LNCaP clone FGC (cell line): ENCODE data around the gene SFXN3.
A peak's percentile ranks its signal among the peaks of the same experiment; 100 is the strongest.

ENCODE experiments used
- DNase-seq: peaks from one replicate; pipeline ENCODE4 v3.0.0-alpha.2; 2011; ENCODE audit warnings: low read depth
- H3K4me3 ChIP-seq: 2 replicates; pipeline ENCODE4 v1.5.1; 2011; ENCODE audit warnings: mild to moderate bottlenecking, low read depth, low read length, control low read depth
- TF ChIP-seq, protein P1 (sequence below): IDR thresholded peaks from 2 replicates; pipeline ENCODE4 v1.5.1; 2012; ENCODE audit warnings: mild to moderate bottlenecking; ENCODE audit not compliant: control insufficient read depth, insufficient read depth; ENCODE audit errors: extremely low read depth

SFXN3 gene

DNA sequence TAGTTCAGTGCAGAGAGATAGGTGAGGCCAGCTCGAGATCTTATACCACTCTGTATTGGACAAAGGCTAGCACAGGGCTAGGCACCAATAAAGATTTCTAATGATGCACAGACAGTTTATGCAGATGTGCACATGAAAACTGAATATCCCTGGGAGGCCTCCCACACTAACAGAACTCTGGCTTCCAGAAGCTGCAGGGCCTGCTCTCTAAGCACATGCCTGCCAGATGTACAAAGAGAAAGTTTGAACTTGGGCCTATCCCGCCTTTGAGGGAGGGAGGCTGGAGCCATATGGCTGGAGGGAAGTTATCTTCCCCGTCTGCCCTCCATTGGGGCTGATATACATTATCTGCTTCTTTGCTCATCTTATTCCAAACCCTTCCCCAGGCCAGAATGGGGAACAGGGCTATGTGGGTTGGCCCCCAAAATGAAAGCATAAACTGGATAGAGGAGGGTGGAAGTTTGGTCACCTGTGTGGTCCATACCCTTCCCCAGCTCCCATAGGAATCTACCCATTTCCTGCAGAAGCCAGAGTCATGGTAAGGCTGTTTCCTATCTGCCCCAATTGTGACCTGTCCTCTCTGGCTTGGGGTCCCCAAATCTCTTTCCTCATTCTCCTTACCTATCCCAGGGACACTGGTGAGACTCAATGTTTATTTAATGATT, 34.6 kb downstream of the SFXN3 start:
- TF ChIP-seq, protein P1, sequence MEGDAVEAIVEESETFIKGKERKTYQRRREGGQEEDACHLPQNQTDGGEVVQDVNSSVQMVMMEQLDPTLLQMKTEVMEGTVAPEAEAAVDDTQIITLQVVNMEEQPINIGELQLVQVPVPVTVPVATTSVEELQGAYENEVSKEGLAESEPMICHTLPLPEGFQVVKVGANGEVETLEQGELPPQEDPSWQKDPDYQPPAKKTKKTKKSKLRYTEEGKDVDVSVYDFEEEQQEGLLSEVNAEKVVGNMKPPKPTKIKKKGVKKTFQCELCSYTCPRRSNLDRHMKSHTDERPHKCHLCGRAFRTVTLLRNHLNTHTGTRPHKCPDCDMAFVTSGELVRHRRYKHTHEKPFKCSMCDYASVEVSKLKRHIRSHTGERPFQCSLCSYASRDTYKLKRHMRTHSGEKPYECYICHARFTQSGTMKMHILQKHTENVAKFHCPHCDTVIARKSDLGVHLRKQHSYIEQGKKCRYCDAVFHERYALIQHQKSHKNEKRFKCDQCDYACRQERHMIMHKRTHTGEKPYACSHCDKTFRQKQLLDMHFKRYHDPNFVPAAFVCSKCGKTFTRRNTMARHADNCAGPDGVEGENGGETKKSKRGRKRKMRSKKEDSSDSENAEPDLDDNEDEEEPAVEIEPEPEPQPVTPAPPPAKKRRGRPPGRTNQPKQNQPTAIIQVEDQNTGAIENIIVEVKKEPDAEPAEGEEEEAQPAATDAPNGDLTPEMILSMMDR: no peak
- peak overlapping the region; percentile 53 for H3K4me3 ChIP-seq
- DNase-seq: no peak

DNA sequence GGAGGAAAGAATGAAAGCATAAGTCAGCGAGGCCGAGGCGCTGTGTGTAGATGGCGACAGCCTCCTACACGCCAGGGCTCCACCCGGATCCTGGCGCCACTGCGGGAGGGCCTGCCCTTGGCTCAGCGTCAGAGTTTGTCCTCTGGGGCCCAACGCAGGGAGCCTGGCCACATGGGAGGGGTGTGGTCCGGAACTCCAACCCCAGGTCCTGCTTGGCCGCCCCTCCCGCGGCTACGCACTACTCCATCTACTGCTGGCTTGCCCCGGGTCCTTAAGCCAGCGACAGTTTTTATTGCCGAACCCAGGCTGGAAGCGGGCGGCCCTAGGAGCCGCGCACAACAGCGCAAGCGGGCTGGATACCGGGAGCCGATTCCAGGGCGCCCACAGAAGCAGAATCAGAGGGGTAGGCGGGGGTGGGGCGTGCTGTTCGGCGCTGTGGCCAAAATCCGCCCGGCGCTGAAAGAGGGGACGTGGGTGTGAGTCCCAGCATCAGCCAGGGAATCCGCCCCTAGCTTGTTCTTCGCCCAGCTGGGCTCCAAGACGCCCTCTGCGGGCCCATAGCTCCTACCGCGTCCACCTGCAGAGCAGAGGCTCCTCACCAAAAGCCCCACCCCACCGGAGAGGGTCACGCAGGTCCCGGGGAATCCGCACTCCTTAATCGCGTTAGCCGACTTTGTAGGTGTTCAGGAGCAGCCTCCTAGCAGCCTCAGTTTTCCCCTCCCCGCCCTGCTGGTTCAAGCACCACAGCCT, 35.3 kb downstream of the SFXN3 start:
- H3K4me3 ChIP-seq: peak overlapping the region; percentile 53
- TF ChIP-seq, protein P1: peak; percentile 34
- peak; percentile 54 for DNase-seq

DNA sequence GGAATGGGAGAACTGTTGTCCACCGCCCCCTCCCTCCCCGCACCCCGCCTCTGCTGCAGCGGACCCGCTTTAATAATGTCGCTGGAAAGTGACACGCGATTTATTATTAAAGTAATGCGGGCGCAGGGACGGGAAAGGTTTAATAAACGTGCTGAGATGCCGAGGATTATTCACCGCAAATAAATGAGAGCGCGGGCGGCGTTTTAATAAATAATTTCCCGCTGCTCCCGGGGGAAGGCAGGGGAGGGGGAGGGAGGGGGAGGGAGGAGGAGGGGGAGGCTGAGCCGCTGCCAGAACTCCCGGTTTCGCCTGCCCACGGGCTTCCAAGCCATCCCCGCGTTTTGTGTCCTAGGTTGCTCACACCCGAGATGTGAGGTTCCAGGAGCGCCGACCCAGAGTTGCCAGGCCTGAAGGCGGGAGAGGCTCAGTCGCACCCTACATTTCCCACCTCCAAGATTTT, 35.9 kb downstream of the SFXN3 start:
- TF ChIP-seq, protein P1: no peak
- H3K4me3 ChIP-seq: peak overlapping the region; percentile 53
- no peak for DNase-seq

- H3K4me3 ChIP-seq: peak overlapping the region; percentile 53
- DNase-seq: peak; percentile 37
- TF ChIP-seq, protein P1: peak; percentile 63
Observed at GRCh38 chr10:101067356-101068083, 36.5 kb downstream of the SFXN3 start.

DNA sequence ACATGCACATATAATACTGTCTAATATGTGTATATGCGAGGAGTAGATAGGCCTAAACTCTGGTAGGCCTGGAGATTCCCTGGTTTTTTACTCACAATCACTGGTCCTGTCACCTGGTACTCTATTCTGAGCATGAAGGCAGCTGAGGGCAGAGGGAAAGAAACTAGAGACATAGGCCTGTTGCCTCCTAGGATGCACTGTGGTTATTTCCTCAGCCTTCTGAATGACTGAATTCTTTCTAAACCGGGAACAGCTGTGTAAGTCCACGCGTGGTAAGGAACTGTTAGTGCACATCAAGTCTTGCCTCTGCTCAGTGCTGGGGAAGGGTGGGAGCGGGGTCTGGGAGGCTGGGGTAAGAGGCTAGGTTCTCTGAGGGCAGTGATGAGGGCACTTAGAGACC, 38.4 kb downstream of the SFXN3 start:
- TF ChIP-seq, protein P1: no peak
- DNase-seq: no peak
- H3K4me3 ChIP-seq: no peak overlapping the region

DNA sequence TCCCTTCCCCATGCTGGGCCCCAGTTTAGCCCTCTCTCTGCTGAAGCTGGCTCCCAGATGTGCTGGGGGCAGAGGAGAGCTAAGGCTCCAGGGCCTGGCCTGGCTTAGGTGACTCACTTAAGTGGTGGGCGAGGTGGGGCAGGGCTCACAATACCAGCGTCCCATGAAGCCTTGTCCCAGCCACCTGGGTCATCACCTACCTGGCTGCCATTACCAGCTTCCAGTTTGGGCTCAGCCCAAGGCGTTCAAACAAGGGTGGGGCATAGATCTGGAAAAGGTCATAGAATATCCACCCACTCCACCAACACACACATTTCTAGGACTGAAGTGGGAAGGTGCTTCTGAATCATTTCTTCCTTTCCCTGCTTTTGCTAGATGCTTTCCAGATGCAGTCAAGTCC, 39.1 kb downstream of the SFXN3 start:
- no peak overlapping the region for H3K4me3 ChIP-seq
- no peak for DNase-seq
- TF ChIP-seq, protein P1: no peak
